Activated CD4-positive, alpha-beta memory T cell treated with anti-CD3 and anti-CD28 coated beads for 36 hours (primary cell): ENCODE measurements around the gene MS4A15. TPM values are rescaled to one million over a fixed set of nuclear protein-coding genes. Genes with fewer than 3 reads are reported as not detected.
"Not testable (repeated sequence)": the region's sequence is repeated elsewhere in the genome, so short reads cannot be mapped to it uniquely, and the experiment has no call there.

Experiments used
- CTCF ChIA-PET: fragments of 350-600 bp; sonication (Branson Sonifier 250); formaldehyde crosslinking; loops from one replicate; lab custom pipeline; 2021; ENCODE audit warnings: antibody characterized with exemption, inconsistent platforms; lab: Charles Lee
- POLR2A ChIA-PET: fragments of 350-600 bp; sonication (Branson Sonifier 250); formaldehyde crosslinking; loops from one replicate; lab custom pipeline; 2021; ENCODE audit warnings: antibody characterized with exemption; lab: Charles Lee
- DNase-seq: peaks from one replicate; pipeline ENCODE4 v3.0.0-alpha.2; 2020
- H3K27ac Mint-ChIP-seq: one replicate; pipeline ENCODE4 v1.8.0; 2021; ENCODE audit warnings: mixed read lengths
- H3K27me3 Mint-ChIP-seq: one replicate; pipeline ENCODE4 v1.8.0; 2021; ENCODE audit warnings: mixed read lengths
- H3K36me3 Mint-ChIP-seq: one replicate; pipeline ENCODE4 v1.8.0; 2021; ENCODE audit warnings: mixed read lengths
- H3K4me1 Mint-ChIP-seq: one replicate; pipeline ENCODE4 v1.8.0; 2021; ENCODE audit warnings: low read depth, mixed read lengths
- H3K4me3 Mint-ChIP-seq: one replicate; pipeline ENCODE4 v1.8.0; 2021; ENCODE audit warnings: mild to moderate bottlenecking, mixed read lengths
- H3K9me3 Mint-ChIP-seq: one replicate; pipeline ENCODE4 v1.8.0; 2021; ENCODE audit warnings: mixed read lengths
- intact Hi-C: fragments of 100-400 bp; cut with micrococcal nuclease; formaldehyde crosslinking; loops from one replicate; pipeline ENCODE4 v1.15.1; 2023
- total RNA-seq, 2 experiments: library from RNA; stranded (reverse); gene quantifications; one replicate each; pipeline ENCODE4 v1.2.3, GENCODE V29; 2021

The MS4A15 gene
- total RNA-seq, 2 experiments from 2014 or later = not detected

GRCh38 chr11:60814112-60814511 lies 57.4 kb downstream of the MS4A15 start:
- Mint-ChIP-seq H3K4me1 (no peaks in the 10 kb centered on the region), H3K27me3 (peaks cover 8% of the 10 kb centered on the region), H3K4me3 (no peak overlapping the region), H3K9me3 (peaks cover 16% of the 10 kb centered on the region), H3K36me3 (peaks cover 2% of the 10 kb centered on the region), H3K27ac (no peak overlapping the region)
- ChIA-PET POLR2A (no interaction called here), CTCF (interaction anchor here (0.7 to 1.0 kb wide), 2 partner anchors 18 to 98 kb away, joined by 3 to 4 read pairs; no protein-coding TSS in a partner anchor)
- intact Hi-C loops = no loop called here
- no peak for DNase-seq

- Mint-ChIP-seq H3K36me3 (peaks cover 2% of the 10 kb centered on the region), H3K4me1 (no peaks in the 10 kb centered on the region), H3K27me3 (peaks cover 3% of the 10 kb centered on the region), H3K4me3 (no peak overlapping the region), H3K27ac (no peak overlapping the region), H3K9me3 (peaks cover 16% of the 10 kb centered on the region)
- no peak for DNase-seq
- intact Hi-C loops = no loop called here
- CTCF ChIA-PET = no interaction called here
- POLR2A ChIA-PET = no interaction called here
Measured at GRCh38 chr11:60816590-60817157, 60.0 kb downstream of the MS4A15 start.

DNA sequence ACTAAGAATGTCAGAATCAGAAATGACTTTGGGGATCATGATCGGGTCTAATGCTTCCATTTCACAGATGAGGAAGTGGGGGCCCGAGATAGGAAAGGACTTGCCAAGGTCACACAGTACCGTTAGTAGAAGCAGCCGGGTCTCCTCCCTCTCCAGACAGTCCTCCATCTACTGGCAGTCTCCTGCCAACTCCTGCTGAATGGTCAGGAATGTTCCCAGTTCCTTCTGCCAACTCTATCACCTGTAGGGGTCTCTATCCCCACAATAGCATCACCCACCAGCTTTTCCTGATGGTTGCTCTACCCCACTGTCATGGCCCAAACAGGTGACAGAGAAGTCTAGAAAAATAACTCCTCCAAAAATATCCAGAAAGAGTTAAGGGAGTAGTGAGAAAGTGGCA lies 61.4 kb downstream of the MS4A15 start:
- Mint-ChIP-seq H3K4me1 (no peaks in the 10 kb centered on the region), H3K9me3 (peaks cover 16% of the 10 kb centered on the region), H3K4me3 (no peak overlapping the region), H3K36me3 (peaks cover 2% of the 10 kb centered on the region), H3K27ac (no peak overlapping the region), H3K27me3 (no peaks in the 10 kb centered on the region)
- intact Hi-C loops = no loop called here
- CTCF ChIA-PET = interaction anchor here (4.5 kb wide), 1 partner anchor 13 kb away, joined by 24 read pairs; no protein-coding TSS in a partner anchor
- POLR2A ChIA-PET = no interaction called here
- no peak for DNase-seq

GRCh38 chr11:60821827-60822599 lies 65.3 kb downstream of the MS4A15 start:
- no peaks in the 10 kb centered on the region for H3K27me3 Mint-ChIP-seq
- H3K4me1 Mint-ChIP-seq = no peaks in the 10 kb centered on the region
- no peaks in the 10 kb centered on the region for H3K36me3 Mint-ChIP-seq
- intact Hi-C loops = no loop called here
- H3K9me3 Mint-ChIP-seq = peaks cover 7% of the 10 kb centered on the region
- POLR2A ChIA-PET = no interaction called here
- H3K4me3 Mint-ChIP-seq = no peak overlapping the region
- no peak overlapping the region for H3K27ac Mint-ChIP-seq
- no peak for DNase-seq
- CTCF ChIA-PET = interaction anchor here (0.9 to 4.5 kb wide), 4 partner anchors 9 to 77 kb away, joined by 3 to 24 read pairs (median 4); no protein-coding TSS in a partner anchor

DNA sequence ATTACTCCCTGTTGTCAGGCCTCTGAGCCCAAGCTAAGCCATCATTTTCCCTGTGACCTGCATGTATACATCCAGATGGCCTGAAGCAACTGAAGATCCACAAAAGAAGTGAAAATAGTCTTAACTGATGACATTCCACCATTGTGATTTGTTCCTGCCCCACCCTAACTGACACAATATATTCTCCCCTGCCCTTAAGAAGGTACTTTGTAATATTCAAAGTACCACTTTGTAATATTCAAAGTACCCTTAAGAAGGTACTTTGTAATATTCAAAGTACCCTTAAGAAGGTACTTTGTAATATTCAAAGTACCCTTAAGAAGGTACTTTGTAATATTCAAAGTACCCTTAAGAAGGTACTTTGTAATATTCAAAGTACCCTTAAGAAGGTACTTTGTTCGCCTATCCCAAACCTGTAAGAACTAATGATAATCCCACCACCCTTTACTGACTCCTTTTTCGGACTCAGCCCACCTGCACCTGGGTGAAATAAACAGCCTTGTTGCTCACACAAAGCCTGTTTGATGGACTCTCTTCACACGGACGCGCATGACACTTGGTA lies 67.2 kb downstream of the MS4A15 start:
- H3K27me3 Mint-ChIP-seq, H3K27ac Mint-ChIP-seq, intact Hi-C loops: not testable (repeated sequence)

GRCh38 chr11:60825118-60825517 lies 68.5 kb downstream of the MS4A15 start:
- Mint-ChIP-seq H3K4me3 (no peak overlapping the region), H3K4me1 (no peaks in the 10 kb centered on the region), H3K27ac (no peak overlapping the region), H3K27me3 (peaks cover 2% of the 10 kb centered on the region), H3K9me3 (no peaks in the 10 kb centered on the region), H3K36me3 (no peaks in the 10 kb centered on the region)
- intact Hi-C loops = no loop called here
- no peak for DNase-seq
- POLR2A ChIA-PET = no interaction called here
- CTCF ChIA-PET = no interaction called here

More for the DNA sequence above, 67.2 kb downstream of the MS4A15 start:
- H3K4me3 Mint-ChIP-seq, H3K4me1 Mint-ChIP-seq, DNase-seq, POLR2A ChIA-PET, H3K36me3 Mint-ChIP-seq, H3K9me3 Mint-ChIP-seq, CTCF ChIA-PET: not testable (repeated sequence)

- Mint-ChIP-seq H3K4me3 (no peak overlapping the region), H3K36me3 (no peaks in the 10 kb centered on the region), H3K27me3 (peaks cover 2% of the 10 kb centered on the region), H3K9me3 (no peaks in the 10 kb centered on the region), H3K4me1 (no peaks in the 10 kb centered on the region), H3K27ac (no peak overlapping the region)
- intact Hi-C loops = no loop called here
- POLR2A ChIA-PET = no interaction called here
- no peak for DNase-seq
- CTCF ChIA-PET = no interaction called here
Measured at GRCh38 chr11:60825790-60826189, 69.1 kb downstream of the MS4A15 start.

Other genes starting within 250 kb of the MS4A15 start
- gene MS4A13, start 241.5 kb upstream of the MS4A15 start, total RNA-seq = not detected
- gene MS4A8, start 57.3 kb upstream of the MS4A15 start, total RNA-seq = not detected
- not detected for gene MS4A18, start 32.1 kb upstream of the MS4A15 start, total RNA-seq
- not detected for gene MS4A10, start 28.5 kb downstream of the MS4A15 start, total RNA-seq
- 10 to 100 TPM; 40.6 to 42.1 TPM for gene CCDC86, start 85.2 kb downstream of the MS4A15 start, total RNA-seq
- gene PTGDR2, start 99.1 kb downstream of the MS4A15 start, total RNA-seq = under 1 TPM; 0.33 to 0.36 TPM
- gene ZP1, start 110.7 kb downstream of the MS4A15 start, total RNA-seq = not detected
- gene PRPF19, start 149.7 kb downstream of the MS4A15 start, total RNA-seq = 100 to 1,000 TPM; 127 to 139 TPM
- gene TMEM109, start 157.3 kb downstream of the MS4A15 start, total RNA-seq = 100 to 1,000 TPM; 101 to 106 TPM
- gene TMEM132A, start 167.6 kb downstream of the MS4A15 start, total RNA-seq = 1 to 10 TPM; 3.3 to 5.7 TPM
- 1 to 10 TPM; 1.3 to 1.8 TPM for gene SLC15A3, start 195.3 kb downstream of the MS4A15 start, total RNA-seq
- 100 to 1,000 TPM; 271 to 279 TPM for gene CD6, start 214.8 kb downstream of the MS4A15 start, total RNA-seq